Motor neuron (in vitro differentiated cells): ENCODE measurements around the gene CHST1. TPM values are rescaled to one million over a fixed set of nuclear protein-coding genes. Genes with fewer than 3 reads are reported as not detected.

ENCODE experiments used
- ATAC-seq, 8 experiments: fragments of 200-7000 bp; cut with Tn5 transposase; replicated peaks in 6 of 8; 2 replicates each; pipeline ENCODE4 v1.8.0; 2021; ENCODE audit warnings: mild to moderate bottlenecking in 8 of 8, moderate library complexity in 8 of 8
- H3K27ac ChIP-seq, 2 donors: fragments of 250-450 bp; sonication (Bioruptor Pico); 2 replicates each; pipeline ENCODE4 v1.9.0; 2021; ENCODE audit warnings: antibody characterized with exemption in 2 of 2, mild to moderate bottlenecking in 2 of 2, moderate library complexity in 1 of 2
- H3K4me1 ChIP-seq, 2 donors: fragments of 250-450 bp; sonication (Bioruptor Pico); replicated peaks in 1 of 2; 2 replicates each; pipeline ENCODE4 v1.6.1; 2021; ENCODE audit warnings: antibody characterized with exemption in 2 of 2, mild to moderate bottlenecking in 2 of 2, moderate library complexity in 1 of 2
- H3K4me3 ChIP-seq, 5 donors: fragments of 250-450 bp; sonication (Bioruptor Pico); 2 replicates each; pipeline ENCODE4 v1.9.0; 2021; ENCODE audit warnings: antibody characterized with exemption in 5 of 5, mild to moderate bottlenecking in 5 of 5, moderate library complexity in 4 of 5
- WGBS, 10 experiments: fragments of 450-650 bp; shearing (Covaris generic); methylation state at CpG; one replicate each; pipeline ENCODE4 v1.0.0; 2022; 5-methylcytosine and 5-hydroxymethylcytosine counted together
- in situ Hi-C, 9 experiments: fragments of 400-800 bp; cut with MboI; loops; one replicate each; pipeline ENCODE4 v1.15.0; 2021; ENCODE audit warnings: low sequenced_read_pairs in 9 of 9, low pct_unique_long_range_greater_than_20kb in 2 of 9; ENCODE audit not compliant: unreplicated experiment in 9 of 9
- total RNA-seq, 8 experiments: library from RNA; unstranded; fragments of 300-600 nt; gene quantifications; 2 replicates each; pipeline versions ENCODE4 v1.2.3 to v1.2.4, GENCODE V29; 2022

Gene CHST1
- total RNA-seq, 8 experiments from 2014 or later, result 0.42 to 9.0 (median 2.6) TPM

DNA sequence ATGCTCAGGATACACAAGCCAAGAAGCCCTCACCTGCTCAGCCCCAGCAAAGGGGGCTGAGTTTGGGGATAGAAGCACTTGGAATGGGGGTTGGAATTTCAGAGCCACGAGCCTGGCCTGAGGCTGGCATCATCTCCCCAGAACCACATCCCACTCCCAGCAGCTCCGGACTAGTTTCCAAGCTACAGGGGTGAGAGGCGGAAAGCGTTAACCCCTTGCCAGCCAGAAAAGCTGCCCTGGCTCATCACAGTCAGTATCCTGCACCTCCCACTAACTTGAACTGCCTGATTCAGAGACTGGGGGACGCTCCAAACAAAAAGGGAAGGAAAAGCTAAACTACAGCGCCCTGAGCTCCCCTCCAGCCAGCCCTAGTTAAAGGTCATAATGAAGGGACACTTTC, 19.0 kb upstream of the CHST1 start:
- H3K4me3 ChIP-seq, result no peak overlapping the region
- no peak overlapping the region for H3K27ac ChIP-seq
- no peak for ATAC-seq
- peaks cover 11 to 13% of the 10 kb centered on the region in 2 donors for H3K4me1 ChIP-seq
- in situ Hi-C loops, result no loop called here
- WGBS, 10 experiments, result 28 to 67% (median 35%) methylated on average over 1 to 4 of the region's 6 CpGs; no CpG with 5 or more reads in 5 of the 10 experiments

- Histone ChIP-seq H3K4me1 (peaks cover 11 to 16% of the 10 kb centered on the region in 2 donors), H3K27ac (no peak overlapping the region), H3K4me3 (no peak overlapping the region)
- in situ Hi-C loops, result no loop called here
- peak in 2 of 8 experiments; percentile 12 to 30 for ATAC-seq
- WGBS, 10 experiments, result 39 to 89% (median 80%) methylated on average over 1 to 7 of the region's 8 CpGs; no CpG with 5 or more reads in 3 of the 10 experiments
Observed at GRCh38 chr11:45683271-45684058, 18.0 kb upstream of the CHST1 start.

- in situ Hi-C loops, result no loop called here
- WGBS, 10 experiments, result 0 to 90% (median 83%) methylated on average over 1 to 4 of the region's 7 CpGs; no CpG with 5 or more reads in 3 of the 10 experiments
- no peak for ATAC-seq
- no peak overlapping the region for H3K27ac ChIP-seq
- peaks cover 6 to 11% of the 10 kb centered on the region in 2 donors for H3K4me1 ChIP-seq
- no peak overlapping the region for H3K4me3 ChIP-seq
Observed at GRCh38 chr11:45679806-45680205, 14.4 kb upstream of the CHST1 start.

DNA sequence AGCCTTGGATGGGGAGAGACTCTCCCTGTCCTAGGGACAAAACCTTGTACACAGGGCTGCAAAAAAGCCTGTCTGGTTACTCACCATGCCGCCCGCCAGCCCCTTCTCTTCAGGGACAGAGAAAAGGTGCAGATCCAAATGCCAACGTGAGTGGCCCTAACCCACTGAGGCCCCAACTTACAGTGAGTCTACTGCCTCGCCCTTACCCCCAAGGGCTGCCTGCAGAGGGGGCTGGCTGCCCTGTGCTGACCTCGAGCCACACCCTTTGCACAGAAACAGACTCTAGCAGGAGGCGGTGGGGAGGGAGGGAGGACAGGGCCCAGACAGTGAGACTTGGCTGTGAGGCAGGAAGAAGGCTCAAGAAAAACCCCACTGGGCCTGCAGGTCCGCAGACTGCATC, 13.6 kb upstream of the CHST1 start:
- Histone ChIP-seq H3K4me3 (no peak overlapping the region), H3K27ac (no peak overlapping the region), H3K4me1 (peaks cover 0 to 4% of the 10 kb centered on the region in 2 donors)
- WGBS, 10 experiments, result 50 to 100% (median 90%) methylated on average over 1 to 2 of the region's 7 CpGs; no CpG with 5 or more reads in 4 of the 10 experiments
- ATAC-seq, result peak in 3 of 8 experiments; percentile 45 to 61 (median 49)
- in situ Hi-C loops, result no loop called here

GRCh38 chr11:45677770-45678512, 12.5 kb upstream of the CHST1 start:
- in situ Hi-C loops, result no loop called here
- Histone ChIP-seq H3K27ac (no peak overlapping the region), H3K4me1 (peaks cover 0 to 4% of the 10 kb centered on the region in 2 donors), H3K4me3 (no peak overlapping the region)
- 40 to 100% (median 80%) methylated on average over 1 to 2 of the region's 8 CpGs; no CpG with 5 or more reads in 3 of the 10 experiments for WGBS, 10 experiments
- ATAC-seq, result peak in 2 of 8 experiments; percentile 16 to 54

DNA sequence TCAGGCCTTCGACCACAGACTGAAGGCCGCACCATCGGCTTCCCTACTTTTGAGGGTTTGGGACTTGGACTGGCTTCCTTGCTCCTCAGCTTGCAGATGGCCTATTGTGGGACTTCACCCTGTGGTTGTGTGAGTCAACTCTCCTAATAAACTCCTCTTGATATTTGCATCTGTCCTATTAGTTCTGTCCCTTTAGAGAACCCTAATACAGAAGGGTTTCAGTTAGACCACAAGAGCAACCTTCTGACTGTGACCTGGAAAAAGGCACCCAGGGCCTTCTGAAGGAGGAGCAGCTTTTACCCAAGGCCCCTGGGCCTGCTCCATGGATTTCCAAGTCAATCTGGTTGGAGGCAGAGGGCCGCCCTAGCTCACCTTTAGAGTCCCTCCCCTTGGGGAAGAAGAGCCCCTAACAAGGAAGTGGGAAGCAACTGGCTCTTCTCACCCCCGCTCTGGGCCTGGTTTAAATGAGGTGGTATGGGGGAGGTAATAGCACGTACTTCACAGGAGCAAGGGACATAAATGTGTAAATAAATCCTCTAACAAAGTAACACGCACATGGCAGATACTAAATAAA, 11.2 kb upstream of the CHST1 start:
- no peak for ATAC-seq
- in situ Hi-C loops, result no loop called here

DNA sequence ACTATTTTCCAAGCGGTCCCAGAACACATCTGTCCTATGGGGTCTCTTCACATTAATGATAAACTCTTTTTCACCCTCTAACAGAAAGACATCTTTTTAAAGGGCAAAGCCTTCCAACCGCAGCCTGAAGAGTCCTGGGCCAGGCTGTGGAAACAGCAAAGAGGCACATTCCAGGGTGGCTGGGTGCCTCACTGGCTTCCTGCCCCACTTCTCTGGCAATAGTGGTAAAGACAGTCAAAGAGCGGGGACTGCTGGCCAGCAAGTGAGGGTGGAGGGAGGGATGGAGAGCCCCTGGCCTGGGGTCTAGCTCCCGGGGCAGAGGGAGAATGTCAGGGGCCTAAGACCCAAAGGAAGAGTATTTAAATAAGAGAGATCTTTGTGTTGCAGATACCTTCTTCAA, 10.2 kb upstream of the CHST1 start:
- WGBS, 10 experiments, result 10 to 100% (median 96%) methylated on average over 1 to 2 of the region's 4 CpGs; no CpG with 5 or more reads in 6 of the 10 experiments
- in situ Hi-C loops, result no loop called here
- ATAC-seq, result no peak
- Histone ChIP-seq H3K4me1 (peaks cover 0 to 4% of the 10 kb centered on the region in 2 donors), H3K4me3 (no peak overlapping the region), H3K27ac (no peak overlapping the region)

More for the DNA sequence above, 11.2 kb upstream of the CHST1 start:
- peaks cover 0 to 4% of the 10 kb centered on the region in 2 donors for H3K4me1 ChIP-seq
- 57 to 100% (median 91%) methylated on average over 1 to 4 of the region's 7 CpGs; no CpG with 5 or more reads in 2 of the 10 experiments for WGBS, 10 experiments
- no peak overlapping the region for H3K27ac ChIP-seq
- no peak overlapping the region for H3K4me3 ChIP-seq

DNA sequence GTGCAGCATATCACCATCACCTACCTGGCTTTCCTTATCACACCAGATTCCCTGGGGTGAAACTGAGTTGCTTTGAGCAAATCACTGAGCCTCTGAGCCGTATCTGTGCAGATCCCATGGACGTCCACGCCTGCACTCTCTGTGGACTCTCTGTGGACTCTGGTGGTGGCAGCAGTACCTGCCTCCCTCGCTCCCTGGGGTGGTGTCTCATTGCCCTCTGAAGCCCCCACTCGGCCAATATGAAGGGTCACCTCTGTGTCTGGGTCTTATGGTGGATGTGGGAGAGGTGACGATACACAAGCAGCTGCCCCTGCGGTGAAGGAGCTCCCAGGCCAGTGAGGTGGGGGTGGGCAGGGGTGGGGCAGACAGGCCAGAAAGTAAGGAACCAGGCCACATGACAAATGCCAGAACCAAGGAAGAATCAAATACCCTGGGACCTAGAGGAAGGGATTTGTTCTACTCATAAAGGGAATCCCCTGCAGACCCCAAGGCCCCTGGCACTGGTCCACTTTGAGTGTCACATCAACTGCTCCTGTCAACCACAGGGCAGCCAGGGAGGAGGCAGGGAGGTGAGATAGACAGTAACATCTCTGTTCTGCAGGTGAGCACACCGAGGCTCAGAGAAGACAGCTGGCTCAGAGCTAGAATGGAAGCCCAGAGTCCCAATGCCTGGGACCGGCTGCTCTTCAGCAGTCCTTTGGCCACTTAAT, 9.2 kb upstream of the CHST1 start:
- 60 to 100% (median 66%) methylated on average over 1 to 3 of the region's 9 CpGs; no CpG with 5 or more reads in 4 of the 10 experiments for WGBS, 10 experiments
- ATAC-seq, result no peak
- H3K4me1 ChIP-seq, result peaks cover 0 to 4% of the 10 kb centered on the region in 2 donors
- in situ Hi-C loops, result loop anchor here in 4 of 9 experiments (25.0 kb wide), 2 partner anchors 287 to 312 kb away; no protein-coding TSS in a partner anchor
- no peak overlapping the region for H3K4me3 ChIP-seq
- H3K27ac ChIP-seq, result no peak overlapping the region

DNA sequence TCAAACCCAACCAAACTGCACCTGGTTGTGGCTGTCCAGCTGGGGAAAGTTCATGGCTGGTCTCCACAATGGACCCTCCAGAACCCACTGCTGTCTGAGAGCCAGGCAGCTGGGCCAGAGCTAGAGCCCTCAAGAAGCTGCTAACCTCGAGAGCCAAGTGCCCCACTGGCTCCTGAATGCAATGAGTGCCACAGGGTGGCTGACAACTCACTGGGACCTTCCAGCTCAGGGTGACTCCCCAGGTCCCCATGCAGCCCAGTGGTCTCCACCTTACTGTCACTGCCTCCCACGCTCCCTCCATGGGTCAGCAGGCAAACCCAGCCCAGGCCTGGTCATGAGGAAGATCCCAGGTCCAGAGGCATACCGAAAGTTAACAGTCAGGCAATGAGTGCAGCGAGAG, 8.0 kb upstream of the CHST1 start:
- 46 to 92% (median 78%) methylated on average over 1 to 3 of the region's 4 CpGs; no CpG with 5 or more reads in 4 of the 10 experiments for WGBS, 10 experiments
- no peak for ATAC-seq
- Histone ChIP-seq H3K4me3 (no peak overlapping the region), H3K27ac (no peak overlapping the region), H3K4me1 (no peaks in the 10 kb centered on the region)
- in situ Hi-C loops, result loop anchor here in 4 of 9 experiments (25.0 kb wide), 2 partner anchors 286 to 311 kb away; no protein-coding TSS in a partner anchor

DNA sequence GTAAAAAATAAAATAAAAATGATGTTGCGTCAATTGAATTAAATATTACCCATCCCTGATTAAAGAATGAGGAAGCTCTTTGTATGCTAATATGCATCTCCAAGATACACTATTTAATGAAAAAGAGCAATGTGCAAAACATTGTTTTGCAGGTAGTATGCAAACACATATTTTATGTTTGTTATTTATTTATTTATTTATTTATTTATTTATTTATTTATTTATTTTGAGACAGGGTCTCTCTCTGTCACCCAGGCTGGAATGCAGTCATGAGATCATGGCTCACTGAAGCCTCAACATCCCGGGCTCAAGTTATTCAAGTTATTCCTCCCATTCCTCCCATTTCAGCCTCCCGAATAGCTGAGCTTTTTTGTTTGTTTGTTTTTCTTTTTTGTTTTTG, 7.2 kb upstream of the CHST1 start:
- ATAC-seq, result no peak
- no peak overlapping the region for H3K4me3 ChIP-seq
- in situ Hi-C loops, result loop anchor here in 4 of 9 experiments (25.0 kb wide), 2 partner anchors 285 to 310 kb away; no protein-coding TSS in a partner anchor
- H3K27ac ChIP-seq, result no peak overlapping the region
- 24 to 100% (median 68%) methylated on average over 1 to 3 of the region's 3 CpGs; no CpG with 5 or more reads in 1 of the 10 experiments for WGBS, 10 experiments
- no peaks in the 10 kb centered on the region for H3K4me1 ChIP-seq

- in situ Hi-C loops, result loop anchor here in 4 of 9 experiments (25.0 kb wide), 2 partner anchors 284 to 309 kb away; no protein-coding TSS in a partner anchor
- peak in 6 of 8 experiments; percentile 16 to 47 (median 27) for ATAC-seq
- Histone ChIP-seq H3K4me1 (peaks cover 0 to 2% of the 10 kb centered on the region in 2 donors), H3K27ac (no peak overlapping the region), H3K4me3 (no peak overlapping the region)
- WGBS, 10 experiments, result 0 to 100% (median 70%) methylated on average over 1 to 3 of the region's 12 CpGs; no CpG with 5 or more reads in 5 of the 10 experiments
Observed at GRCh38 chr11:45671246-45672171, 6.1 kb upstream of the CHST1 start.
